Stimulated activated CD4-positive, alpha-beta T cell treated with anti-CD3 and anti-CD28 coated beads, Interleukin-1b, Interleukin-23, amount 100 ng/mL, for 24 hours (primary cell): ENCODE results near the gene RASAL1.

Source experiments
- DNase-seq, 4 experiments: peaks; one replicate each; pipeline ENCODE4 v3.0.0-alpha.2; 2020; ENCODE audit warnings: low read depth in 4 of 4, low spot score in 1 of 4

Gene RASAL1, protein sequence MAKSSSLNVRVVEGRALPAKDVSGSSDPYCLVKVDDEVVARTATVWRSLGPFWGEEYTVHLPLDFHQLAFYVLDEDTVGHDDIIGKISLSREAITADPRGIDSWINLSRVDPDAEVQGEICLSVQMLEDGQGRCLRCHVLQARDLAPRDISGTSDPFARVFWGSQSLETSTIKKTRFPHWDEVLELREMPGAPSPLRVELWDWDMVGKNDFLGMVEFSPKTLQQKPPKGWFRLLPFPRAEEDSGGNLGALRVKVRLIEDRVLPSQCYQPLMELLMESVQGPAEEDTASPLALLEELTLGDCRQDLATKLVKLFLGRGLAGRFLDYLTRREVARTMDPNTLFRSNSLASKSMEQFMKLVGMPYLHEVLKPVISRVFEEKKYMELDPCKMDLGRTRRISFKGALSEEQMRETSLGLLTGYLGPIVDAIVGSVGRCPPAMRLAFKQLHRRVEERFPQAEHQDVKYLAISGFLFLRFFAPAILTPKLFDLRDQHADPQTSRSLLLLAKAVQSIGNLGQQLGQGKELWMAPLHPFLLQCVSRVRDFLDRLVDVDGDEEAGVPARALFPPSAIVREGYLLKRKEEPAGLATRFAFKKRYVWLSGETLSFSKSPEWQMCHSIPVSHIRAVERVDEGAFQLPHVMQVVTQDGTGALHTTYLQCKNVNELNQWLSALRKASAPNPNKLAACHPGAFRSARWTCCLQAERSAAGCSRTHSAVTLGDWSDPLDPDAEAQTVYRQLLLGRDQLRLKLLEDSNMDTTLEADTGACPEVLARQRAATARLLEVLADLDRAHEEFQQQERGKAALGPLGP

DNA sequence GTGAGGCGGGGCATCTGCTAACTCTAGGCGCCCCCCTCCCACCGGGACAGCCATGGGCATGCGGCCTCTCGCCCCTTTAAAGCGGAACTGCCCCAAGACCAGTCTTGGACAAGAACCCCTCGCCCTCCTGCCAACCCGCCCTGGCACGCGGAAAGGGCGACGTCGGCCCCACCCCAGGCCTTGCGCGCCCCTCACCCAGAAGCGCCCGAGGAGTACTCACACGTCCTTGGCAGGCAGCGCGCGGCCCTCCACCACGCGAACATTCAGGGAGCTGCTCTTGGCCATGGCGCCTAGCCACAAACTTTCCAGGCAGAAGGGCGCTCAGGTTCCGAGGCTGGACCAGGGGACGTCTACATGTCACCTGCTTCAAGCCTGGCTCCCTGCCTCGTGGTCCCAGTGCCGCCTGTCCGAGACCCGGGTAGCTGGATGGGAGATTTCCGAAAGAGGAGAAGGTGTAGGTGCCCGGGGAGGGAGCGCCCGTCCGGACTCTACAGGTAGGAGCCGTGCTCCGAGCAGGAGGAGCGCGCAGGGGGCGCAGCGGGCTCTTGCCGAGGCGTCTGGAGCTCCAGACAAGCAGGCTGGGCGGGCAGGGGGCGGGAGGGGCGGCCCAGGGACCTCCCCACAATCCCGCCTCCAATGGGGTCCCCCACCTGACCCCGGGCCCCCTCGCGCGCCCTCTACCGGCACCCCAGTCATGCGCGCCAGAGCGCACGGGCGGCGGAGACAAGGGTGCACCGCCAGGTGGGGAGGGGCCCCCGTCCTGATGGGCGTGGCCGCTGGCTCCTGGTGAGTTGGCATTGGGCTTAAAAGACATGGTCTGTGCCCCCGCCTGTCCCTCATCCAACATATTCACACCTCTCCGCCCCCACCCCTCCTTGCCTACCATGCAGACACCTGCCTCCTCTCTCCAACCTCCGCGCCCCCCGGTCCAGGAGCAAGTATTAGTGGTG lies at the start of gene RASAL1:
Gene RASAL1 (minus strand): TSS at position 584 of the 950 bp plus-strand sequence. CDS start 299 bp downstream, at position 285.
- DNase-seq = peak; percentile 55 to 84 (median 68)

DNA sequence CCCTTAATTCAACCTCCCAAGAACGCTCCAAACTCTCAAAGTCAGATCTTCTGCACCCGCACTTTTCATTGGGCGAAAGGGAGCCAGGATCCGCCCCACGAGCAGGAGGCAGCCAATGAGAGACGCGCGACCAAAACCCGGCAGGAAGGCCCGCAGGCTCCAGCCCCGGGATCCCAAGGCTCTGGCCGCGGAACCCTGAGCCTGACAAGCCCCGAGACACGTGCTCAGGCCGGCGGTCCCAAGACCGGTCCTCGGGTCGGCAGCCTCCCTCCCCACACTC lies 49.3 kb upstream of the RASAL1 start:
- DNase-seq = peak; percentile 67 to 85 (median 75)

DNA sequence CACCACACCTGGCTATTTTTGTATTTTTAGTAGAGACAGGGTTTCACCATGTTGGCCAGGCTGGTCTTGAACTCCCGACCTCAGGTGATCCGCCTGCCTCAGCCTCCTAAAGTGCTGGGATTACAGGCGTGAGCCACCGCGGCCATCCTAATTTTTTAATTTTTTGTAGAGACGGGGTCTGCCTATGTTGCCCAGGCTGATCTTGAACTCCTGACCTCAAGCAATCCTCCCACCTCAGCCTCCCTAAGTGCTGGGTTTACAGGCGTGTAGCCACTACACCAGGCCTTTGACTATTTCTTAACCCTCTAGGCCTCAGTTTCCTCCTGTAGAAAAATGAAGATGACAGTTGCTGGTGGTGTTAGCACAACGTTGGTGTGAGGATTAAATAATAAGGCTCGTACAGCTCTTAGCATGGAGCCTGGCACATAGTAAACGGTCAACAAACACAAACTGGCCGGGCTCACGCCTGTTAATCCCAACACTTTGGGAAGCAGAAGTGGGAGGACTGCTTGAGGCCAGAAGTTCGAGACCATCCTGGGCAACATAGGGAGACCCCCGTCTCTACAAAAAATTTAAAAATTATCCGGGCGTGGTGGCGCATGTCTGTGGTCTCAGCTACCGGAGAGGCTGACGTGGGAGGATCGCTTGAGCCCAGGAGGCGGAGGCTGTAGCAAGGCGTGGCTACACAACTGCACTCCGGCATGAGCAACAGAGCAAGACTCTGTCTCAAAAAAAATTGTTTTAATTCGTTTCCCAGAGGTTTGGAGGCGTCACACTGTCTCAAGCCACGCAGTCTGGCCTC lies 48.7 kb upstream of the RASAL1 start:
- DNase-seq = peak in 1 of 4 experiments; percentile 67

- no peak for DNase-seq
Measured at GRCh38 chr12:113183030-113183589, 47.5 kb upstream of the RASAL1 start.

DNA sequence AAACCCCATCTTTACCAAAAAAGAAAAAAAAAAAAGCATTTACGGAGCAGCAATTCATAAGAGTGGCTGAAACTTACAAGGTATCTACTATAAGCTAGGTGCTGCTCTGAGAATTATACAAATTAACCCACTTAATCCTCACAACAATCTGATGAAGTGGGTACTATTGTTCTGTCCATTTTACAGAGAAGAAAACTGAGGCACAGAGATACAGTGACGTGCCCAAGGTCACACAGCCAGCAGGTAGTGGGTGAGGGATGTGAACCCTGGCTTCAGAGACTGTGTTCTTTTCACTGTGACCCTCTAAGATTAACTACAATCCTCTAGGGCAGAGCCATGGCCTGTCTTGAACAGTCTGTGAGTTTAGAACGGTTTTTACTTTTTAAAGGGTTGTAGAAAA lies 46.4 kb upstream of the RASAL1 start:
- no peak for DNase-seq

- DNase-seq = no peak
Measured at GRCh38 chr12:113180333-113180732, 44.8 kb upstream of the RASAL1 start.

- no peak for DNase-seq
Measured at GRCh38 chr12:113179023-113179422, 43.5 kb upstream of the RASAL1 start.

DNA sequence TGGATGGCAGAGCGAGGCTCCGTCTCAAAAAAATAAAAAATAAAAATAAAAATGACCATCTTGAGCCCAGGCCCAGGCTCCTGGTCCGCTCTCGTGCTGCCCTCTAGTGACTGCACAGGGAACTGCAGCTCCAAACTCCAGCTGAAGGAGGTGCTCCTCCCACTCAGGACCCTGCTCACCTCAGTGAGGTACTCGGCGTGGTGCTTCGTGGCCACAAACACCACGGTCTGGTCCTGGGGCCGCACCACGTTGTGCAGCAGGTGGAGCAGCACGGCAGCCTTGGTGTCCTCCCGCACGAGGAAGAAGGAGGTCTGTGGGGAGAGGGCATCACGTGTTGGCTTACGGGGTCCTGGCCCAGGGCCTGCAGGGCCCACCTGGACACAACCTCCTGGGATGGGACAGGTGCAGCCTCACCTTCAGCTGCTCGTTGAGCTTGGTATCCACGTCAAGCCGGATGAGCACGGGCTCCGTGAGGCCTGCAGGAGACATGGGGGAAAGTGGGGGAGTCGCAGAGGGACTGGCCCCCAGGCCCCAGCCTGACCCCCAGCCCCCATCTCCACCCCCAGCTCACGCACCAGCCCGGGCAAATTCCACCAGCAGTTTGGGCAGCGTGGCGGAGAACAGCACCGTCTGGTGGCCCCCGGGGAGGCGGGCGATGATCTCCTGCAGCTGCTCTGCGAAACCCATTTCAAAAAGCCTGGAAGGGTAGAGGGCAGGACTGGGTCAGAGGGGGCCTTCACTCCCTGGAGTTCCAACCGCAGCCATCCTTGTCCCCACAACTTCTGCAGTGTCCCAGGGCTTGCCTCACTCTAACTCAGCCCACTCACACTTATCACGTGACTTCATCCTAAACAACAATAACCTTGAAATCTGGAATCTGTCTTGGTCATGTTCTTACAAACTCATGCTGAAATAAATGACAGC lies 39.2 kb upstream of the RASAL1 start:
- peak; percentile 44 to 75 (median 62) for DNase-seq

GRCh38 chr12:113173081-113173698 lies 37.6 kb upstream of the RASAL1 start:
- no peak for DNase-seq

GRCh38 chr12:113172185-113172584 lies 36.6 kb upstream of the RASAL1 start:
- no peak for DNase-seq

- DNase-seq = no peak
Measured at GRCh38 chr12:113171543-113171942, 36.0 kb upstream of the RASAL1 start.

GRCh38 chr12:113170926-113171325 lies 35.4 kb upstream of the RASAL1 start:
- DNase-seq = no peak

GRCh38 chr12:113170457-113170856 lies 34.9 kb upstream of the RASAL1 start:
- DNase-seq = no peak

GRCh38 chr12:113169697-113170096 lies 34.1 kb upstream of the RASAL1 start:
- no peak for DNase-seq

GRCh38 chr12:113167868-113168267 lies 32.3 kb upstream of the RASAL1 start:
- DNase-seq = no peak

DNA sequence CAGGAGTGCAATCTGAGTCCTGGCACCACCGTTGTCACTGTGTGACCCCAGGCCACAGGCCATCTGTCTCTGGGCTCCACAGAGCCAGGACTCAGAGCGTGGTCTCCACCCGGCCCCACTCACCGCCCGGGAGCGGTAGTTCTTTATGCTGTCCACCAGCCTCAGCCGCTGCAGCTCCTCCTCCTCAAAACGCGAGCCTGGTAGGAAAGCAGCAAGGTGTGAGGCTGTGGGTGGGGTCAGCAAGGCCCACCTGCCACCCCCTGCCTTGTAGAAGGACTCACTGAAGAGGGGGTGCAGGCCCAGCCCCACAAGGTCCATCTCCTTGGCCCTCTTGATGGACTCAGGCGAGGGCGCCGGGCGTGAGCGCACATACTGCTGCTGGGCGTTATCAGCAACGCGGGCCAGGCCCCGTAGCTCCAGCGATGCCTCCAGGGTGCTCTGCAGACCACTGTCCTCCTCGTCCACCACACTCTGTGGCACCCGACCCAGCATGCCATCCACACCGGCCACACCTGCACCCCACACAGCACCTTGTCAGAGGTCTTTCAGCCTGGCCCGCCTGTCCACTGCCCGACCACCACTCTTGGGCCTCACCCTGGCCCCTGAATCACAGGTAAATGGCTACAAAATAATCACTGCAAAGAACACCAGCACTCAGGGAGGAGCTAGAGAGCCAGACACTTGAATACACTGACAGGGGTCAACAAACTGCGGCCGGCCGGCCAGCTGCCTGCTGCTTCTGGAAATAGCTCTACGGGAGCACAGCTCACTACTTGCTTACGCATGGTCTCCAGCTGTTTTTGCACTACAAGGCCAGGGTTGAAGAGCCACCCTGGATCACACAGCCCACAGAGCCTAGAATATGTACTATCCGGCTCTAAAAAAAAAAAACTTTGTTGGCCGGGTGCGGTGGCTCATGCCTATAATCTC lies 30.2 kb upstream of the RASAL1 start:
- no peak for DNase-seq

- DNase-seq = no peak
Measured at GRCh38 chr12:113164014-113164413, 28.5 kb upstream of the RASAL1 start.

DNA sequence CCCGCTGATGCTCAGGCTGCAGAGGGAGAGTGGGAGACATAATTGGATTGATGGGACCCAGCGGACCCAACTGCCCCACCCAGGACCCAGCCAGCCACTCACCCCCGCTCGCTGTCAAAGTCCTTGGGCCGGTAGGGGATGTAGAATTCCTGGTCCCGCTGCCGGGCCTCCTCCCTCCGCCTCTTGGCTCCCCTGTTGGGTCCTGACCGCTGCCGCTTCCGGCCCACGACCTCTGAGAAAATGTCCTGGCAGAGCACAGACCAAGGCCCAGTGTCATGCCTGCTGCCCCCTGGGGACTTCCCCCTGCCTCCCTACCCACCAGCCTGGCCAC lies 27.4 kb upstream of the RASAL1 start:
- no peak for DNase-seq
